Adrenal gland (tissue), 5 donors: ENCODE results near the gene SCNN1G.

ENCODE experiments used
- POLR2A ChIP-seq, 2 donors: fragments of 450-650 bp; IDR thresholded peaks; one replicate each; pipeline ENCODE4 v1.6.1; 2017; ENCODE audit warnings: antibody characterized with exemption in 2 of 2, mild to moderate bottlenecking in 2 of 2, moderate library complexity in 1 of 2
- TF ChIP-seq, protein P1 (sequence below), 6 experiments: fragments of 450-650 bp in 4 of 6; fragments of 200-600 bp in 2 of 6; sonication (generic) in 1 of 6; IDR thresholded peaks; 1 replicate in 5 of 6; 2 replicates in 1 of 6; pipeline versions ENCODE4 v1.5.1 to v1.8.0; 2016 to 2021; ENCODE audit warnings: antibody characterized with exemption in 6 of 6, mild to moderate bottlenecking in 2 of 6, moderate library complexity in 1 of 6
- donor health status: DM: no; HTN: no; CAD: no.

DNA sequence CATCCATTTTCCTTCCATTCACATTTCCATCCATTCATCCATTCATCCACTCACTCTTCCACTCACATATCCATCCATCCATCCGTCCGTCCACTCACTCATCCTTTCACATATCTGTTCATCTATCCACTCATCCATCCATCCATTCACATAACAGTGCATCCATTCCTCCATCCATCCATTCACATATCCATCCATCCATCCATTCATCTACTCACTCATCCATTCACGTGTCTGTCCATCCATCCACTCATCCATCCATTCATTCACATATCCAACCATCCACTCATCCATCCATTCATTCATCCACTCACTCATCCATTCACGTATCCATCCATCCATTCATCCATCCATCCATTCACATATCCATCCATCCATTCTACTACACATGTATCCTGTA is 42.6 kb downstream of the SCNN1G start:
- TF ChIP-seq, protein P1, sequence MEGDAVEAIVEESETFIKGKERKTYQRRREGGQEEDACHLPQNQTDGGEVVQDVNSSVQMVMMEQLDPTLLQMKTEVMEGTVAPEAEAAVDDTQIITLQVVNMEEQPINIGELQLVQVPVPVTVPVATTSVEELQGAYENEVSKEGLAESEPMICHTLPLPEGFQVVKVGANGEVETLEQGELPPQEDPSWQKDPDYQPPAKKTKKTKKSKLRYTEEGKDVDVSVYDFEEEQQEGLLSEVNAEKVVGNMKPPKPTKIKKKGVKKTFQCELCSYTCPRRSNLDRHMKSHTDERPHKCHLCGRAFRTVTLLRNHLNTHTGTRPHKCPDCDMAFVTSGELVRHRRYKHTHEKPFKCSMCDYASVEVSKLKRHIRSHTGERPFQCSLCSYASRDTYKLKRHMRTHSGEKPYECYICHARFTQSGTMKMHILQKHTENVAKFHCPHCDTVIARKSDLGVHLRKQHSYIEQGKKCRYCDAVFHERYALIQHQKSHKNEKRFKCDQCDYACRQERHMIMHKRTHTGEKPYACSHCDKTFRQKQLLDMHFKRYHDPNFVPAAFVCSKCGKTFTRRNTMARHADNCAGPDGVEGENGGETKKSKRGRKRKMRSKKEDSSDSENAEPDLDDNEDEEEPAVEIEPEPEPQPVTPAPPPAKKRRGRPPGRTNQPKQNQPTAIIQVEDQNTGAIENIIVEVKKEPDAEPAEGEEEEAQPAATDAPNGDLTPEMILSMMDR (IDR thresholded peaks at IDR 0.05), result no peak
- TF ChIP-seq POLR2A (IDR thresholded peaks at IDR 0.05), result no peak
